ENCODE data around the gene WDFY4.

- TF ChIP-seq RAD21 (IDR thresholded peaks at IDR 0.05; ENCODE audit: low read depth) (no peak), POLR2A (IDR thresholded peaks at IDR 0.05; ENCODE audit: borderline replicate concordance, extremely low read depth, insufficient read depth, insufficient read length) (no peak), POLR2AphosphoS5 (IDR thresholded peaks at IDR 0.05; ENCODE audit: low read depth, low read length) (no peak)
Observed at GRCh38 chr10:48813825-48814224, 129.2 kb downstream of the WDFY4 start.
